ENCODE measurements around the gene CDKN2C.

DNA sequence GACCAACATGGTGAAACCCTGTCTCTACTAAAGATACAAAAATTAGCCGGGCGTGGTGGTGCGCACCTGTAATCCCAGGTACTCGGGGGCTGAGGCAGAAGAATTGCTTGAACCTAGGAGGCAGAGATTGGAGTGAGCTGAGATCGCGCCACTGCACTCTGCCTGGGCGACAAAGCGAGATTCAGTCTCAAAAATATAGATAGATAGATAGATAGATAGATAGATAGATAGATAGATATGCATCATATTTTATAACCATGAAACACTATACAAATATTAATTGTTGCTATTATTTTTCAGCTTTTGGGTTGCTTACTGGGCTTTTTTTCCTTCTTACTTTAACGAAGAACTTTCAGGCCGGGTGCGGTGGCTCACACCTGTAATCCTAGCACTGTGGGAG, 5.2 kb upstream of the CDKN2C start:
- TF ChIP-seq EZH2 (IDR thresholded peaks at IDR 0.05; ENCODE audit: insufficient read depth, poor library complexity, severe bottlenecking) (no peak), EZH2phosphoT487 (IDR thresholded peaks at IDR 0.05; ENCODE audit: insufficient read depth, low read depth) (no peak)

Data from GM23248 (cell line).